NAMALWA (cell line): ENCODE measurements around the gene PAXX.
A peak's percentile ranks its signal among the peaks of the same experiment; 100 is the strongest.

ENCODE experiments used
- DNase-seq: peaks from one replicate; pipeline ENCODE4 v3.0.0-alpha.2; 2015; ENCODE audit warnings: low spot score

Gene PAXX

GRCh38 chr9:136953771-136954269 lies 38.4 kb upstream of the PAXX start:
- DNase-seq: no peak

DNA sequence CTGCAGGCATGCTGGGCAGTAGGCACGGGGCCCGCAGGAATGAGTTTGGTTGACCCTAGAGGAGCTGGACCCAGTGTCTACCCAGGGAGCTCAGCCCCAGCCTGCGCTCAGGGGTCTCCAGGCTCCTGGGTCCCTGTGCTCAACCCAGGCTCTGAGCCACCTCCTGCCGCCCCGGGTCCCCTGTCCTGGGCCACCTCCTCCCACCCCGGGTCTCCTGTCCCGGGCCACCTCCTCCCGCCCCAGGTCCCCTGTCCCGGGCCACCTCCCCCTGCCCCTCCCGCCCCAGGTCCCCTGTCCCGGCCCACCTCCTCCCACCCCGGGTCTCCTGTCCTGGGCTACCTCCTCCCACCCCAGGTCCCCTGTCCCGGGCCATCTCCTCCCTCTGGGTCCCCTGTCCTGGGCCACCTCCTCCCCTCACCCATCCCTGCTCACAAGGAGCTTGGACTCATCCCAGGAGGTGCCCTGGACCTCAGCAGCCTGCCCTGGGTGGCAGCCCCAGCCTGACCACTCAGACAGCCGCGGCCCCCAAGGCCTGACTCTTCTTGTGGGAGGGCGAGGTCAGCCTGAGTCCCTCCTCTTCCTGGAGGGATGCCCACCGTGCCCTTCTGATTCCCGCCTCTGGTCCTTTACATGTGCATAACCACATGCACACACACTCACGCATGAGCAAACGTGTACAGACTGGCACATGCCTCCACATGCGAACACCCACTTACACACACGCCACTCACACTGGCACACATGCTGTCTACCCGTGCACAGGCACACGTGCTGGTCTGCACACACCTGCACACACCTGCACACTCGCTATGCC lies 37.7 kb upstream of the PAXX start:
- no peak for DNase-seq

DNA sequence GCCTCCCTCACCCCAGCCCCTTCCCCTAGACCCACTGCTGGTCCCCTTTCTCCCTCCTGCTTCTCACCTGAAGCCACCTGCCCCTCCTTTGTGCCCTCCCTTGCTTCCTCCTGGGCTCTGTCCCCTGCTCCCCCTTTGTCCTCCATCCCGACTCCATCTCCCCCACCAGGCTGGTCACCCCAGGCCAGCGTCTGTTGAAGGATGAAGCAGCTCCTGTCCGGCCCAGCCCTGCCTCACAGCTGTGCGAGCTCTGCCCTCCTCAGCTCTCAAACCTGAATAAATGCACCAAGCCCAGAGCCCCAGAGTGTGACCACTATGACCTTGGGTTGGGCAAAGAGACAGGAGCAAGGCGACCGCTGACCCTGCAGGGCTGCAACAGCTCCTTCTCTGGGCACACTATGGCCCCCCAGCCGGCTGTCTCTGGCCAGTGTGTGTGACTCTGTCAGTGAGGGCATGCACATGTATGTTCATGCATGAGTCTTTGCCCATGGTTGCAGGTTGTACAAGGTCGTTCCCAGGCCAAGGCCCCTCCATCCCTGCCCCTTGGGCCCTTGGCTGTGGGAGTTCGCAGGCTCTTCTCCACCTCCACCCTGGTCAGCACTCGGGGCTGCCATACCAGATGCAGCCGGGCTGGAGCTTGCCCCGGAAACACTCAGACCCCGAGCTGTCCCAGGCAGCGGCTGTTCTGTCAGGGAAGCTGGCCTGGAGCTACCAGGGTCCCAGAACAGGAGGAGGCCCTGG lies 36.9 kb upstream of the PAXX start:
- no peak for DNase-seq

DNA sequence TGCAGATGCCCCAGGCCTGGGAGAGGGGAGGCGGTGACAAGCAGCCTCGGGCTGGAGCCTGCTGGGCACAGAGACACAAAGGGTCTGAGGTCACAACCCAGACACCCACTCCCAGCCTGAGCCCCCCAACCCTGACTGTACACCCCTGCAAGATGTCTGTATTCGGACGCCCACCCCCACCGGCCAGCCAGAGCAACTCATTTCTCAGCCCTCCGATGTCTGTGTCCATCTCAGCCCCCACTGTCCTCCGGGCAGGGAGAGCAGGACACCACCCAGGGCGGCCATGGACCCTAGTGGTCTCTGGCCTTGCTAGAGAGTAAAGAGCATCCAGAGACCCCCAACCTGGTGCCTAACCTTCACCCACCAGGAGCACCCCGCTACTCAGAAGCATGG lies 36.3 kb upstream of the PAXX start:
- DNase-seq: no peak

GRCh38 chr9:136956604-136957003 lies 35.6 kb upstream of the PAXX start:
- no peak for DNase-seq

GRCh38 chr9:136957461-136957860 lies 34.8 kb upstream of the PAXX start:
- DNase-seq: no peak

DNA sequence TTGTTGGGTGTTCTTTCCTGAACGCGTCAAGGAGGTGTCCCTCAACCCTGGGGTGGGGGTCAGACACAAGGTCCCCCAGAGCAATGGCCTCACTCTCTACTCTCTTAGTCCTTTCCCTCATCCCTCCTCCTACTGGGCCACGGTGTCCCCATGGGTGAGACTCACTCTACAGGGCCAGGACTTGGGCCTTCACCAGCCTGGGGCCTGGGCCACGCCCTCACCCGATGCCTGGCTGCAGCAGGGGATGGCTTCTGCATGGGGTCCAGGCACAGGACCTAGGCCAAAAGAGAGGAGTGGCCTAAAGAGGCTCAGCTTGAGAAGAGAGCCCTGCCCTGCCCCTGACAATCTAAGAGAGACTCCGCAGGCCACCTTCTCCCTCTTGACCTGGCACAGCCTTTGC lies 34.3 kb upstream of the PAXX start:
- DNase-seq: no peak

GRCh38 chr9:136958473-136958872 lies 33.7 kb upstream of the PAXX start:
- DNase-seq: no peak

DNA sequence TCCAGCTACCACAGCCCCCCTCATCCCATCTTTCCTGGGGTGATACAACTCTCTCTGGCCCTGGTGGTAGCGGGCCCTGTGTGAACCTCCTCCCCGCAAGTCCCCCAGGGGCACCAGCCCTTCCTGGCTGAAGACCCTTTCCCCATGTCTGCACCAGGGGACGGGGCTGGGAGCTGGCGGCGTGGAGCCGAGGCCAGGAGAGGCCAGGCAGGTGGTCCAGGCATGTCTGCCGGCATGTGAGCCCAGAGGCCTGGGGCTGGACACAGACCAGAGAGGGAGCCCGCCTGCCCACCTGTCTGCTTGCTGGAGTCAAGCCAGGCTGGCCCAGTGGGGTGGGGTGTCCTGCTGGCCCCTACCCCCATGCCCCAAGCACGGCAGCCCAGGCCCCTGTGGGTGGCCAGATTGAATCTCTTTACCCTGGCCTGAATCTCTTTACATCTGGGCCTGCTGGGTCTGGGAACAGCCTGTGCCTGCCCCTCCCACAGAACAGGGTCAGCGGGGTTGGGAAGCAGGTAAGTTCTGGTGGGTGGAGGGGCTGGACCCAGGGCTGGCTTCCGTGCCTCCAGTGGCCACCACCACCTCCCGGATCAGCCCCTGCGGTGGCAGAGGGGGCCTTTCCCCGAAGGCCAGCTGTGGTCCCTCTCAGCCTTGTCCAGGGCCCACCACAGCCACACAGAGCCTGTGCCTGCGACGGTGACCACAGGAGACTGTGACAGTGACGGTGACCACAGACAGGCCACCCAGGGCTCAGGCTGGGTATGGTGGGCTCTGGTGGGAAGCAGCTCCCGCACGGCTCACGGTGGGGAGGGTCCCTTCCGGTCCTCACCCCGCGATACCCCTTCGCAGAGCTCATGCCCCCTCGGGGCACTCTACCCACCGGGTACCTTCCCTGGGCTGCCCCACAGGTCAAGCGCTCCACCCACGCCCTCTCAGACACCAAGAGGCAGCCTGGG lies 33.0 kb upstream of the PAXX start:
- DNase-seq: no peak

GRCh38 chr9:136960212-136960937 lies 31.8 kb upstream of the PAXX start:
- no peak for DNase-seq

DNA sequence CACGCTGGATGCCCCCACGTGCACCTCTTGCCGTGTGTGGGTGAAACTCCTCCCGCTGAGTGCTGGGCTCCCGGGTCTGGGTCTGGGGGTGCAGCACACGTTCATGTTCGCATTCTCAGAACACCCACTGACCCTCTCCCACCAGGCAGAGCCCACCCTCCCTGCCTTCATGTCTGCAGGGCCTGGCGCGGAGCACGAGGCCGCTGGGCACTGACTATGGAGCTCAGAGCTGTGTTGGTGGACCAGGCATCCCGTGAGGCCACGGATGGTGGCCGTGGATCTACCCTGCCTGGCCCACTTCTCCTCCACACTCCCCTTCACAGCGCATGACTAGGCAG lies 31.3 kb upstream of the PAXX start:
- no peak for DNase-seq

GRCh38 chr9:136961279-136962065 lies 30.8 kb upstream of the PAXX start:
- no peak for DNase-seq

DNA sequence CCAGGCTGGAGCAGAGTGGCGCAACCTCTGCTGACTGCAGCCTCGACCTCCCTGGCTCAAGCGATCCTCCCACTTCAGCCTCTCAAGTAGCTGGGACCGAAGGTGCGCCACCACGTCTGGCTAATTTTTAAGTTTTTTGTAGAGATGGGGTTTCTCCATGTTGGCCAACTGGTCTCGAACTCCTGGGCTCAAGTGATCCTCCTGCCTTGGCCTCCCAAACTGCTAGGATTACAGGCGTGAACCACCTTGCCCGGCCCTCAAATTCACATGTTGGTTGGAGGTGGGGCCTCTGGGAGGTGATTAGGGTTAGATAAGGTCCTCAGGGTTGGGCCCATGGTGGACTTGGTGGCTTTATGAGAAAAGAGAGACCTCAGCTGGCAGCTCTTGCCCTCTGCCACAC lies 30.1 kb upstream of the PAXX start:
- no peak for DNase-seq

GRCh38 chr9:136962701-136963248 lies 29.4 kb upstream of the PAXX start:
- no peak for DNase-seq

DNA sequence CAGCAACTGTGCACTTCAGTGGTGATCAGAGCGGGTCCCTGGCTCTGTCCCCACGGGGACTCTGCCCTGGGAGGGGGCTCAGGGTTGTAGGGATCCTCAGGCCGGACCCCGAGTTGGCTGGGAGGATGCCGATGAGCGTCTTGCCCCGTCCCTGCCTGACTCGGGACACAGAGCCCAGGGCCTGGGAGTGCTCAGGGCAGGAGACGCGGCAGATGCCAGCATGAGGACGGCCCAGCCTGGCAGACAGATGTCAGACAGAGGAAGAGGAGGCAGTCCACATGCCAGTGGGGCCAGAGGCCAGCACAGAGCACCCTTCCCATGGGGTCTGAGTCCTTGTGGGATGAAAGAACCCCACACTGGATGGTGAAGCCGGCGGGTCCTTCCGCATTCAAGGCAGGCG lies 28.9 kb upstream of the PAXX start:
- DNase-seq: no peak

GRCh38 chr9:136963751-136964150 lies 28.5 kb upstream of the PAXX start:
- no peak for DNase-seq

DNA sequence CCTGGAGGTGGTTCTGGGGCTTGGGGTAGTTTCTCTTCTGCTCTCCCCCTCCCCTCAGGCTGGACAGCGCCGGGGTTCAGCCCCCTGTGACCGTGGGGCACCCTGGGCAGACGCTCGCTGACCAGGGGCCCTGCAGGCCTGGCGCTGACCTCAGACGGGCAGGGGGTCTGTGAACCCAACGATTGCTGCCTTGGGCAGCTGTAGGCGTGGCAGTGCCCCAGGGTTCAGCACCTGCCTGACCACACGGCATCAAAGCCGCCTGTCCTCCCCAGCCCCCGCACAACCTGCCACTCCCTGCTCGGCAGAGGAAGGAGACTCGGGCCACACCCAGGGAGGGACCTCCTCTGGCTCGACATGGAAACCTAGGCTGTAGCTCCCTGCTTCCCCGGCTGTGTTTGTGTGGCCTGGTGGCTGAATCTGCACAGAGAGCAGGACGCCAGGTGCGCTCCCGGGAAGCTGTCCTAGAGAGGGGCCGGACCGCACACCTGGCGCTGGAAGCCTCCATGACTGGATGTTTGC lies 28.0 kb upstream of the PAXX start:
- no peak for DNase-seq

DNA sequence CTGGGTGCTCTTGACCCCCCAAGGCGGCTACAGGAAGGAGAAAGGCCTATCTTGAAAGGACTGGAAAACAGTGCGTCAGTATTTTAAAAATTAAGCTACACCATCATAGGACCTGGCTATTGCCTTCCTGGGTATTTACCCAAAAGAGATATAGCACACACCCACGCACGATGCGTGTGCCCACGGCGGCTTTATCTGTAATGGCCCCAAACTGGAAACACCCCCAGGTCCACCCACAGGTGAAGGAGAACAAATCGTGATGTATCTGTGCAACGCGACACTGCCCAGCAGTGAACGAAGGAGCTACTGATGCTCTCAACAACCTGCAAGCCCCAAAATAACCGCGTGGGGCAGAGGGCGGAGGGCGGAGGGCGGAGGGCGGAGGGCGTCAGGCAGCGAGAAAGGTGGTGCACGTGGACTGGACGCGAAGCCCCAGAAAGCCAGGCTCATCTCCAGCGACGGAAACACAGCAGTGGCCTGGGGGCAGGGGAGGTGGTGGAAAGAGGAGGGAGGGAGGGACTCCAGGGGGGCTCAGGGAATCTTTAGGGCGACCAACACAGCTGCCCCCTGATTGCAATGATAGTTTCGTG lies 27.3 kb upstream of the PAXX start:
- DNase-seq: no peak

DNA sequence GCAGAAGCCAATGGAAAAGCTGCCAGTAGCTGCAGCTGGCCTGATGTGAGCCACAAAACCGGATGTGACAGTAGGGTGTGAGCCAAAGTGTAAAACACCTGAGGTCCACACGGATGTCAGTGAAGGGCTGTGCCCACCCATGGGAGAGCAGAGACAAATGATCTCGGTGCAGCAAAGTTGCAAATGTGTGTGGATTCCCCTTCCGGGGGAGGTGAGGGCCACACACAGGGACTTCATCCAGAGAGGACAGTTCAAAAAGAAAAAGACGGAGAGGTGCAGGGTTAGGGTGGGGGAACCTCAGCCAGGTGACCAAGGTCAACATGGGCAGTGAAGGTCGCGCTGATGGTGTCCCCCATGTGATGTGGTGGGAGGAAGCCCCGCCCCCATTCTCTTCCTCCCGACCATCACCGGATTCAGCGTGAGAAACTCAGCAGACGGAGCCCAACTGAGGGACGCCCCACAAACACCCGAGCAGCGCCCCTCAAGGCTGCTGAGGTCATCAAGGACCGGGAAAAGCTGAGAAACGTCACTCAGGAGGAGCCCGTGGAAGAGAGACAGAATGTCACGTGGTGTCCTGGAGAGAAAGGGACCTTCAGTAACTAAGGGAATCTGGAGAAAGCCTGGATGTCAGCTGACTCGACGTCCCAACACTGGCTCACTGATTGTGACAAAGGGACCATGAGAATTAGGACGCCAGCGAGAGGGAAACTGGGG lies 26.3 kb upstream of the PAXX start:
- DNase-seq: peak; percentile 33
